Epithelial cell of esophagus (primary cell): Measurements from ENCODE around the gene RAD51B.

ENCODE experiments used
- DNase-seq: peaks from one replicate; pipeline ENCODE4 v3.0.0; 2010; ENCODE audit warnings: low read depth
- H3K4me3 ChIP-seq: 2 replicates; pipeline ENCODE4 v1.5.1; 2011; ENCODE audit warnings: mild to moderate bottlenecking, low read length, control low read depth
- CTCF ChIP-seq: IDR thresholded peaks from 2 replicates; pipeline ENCODE4 v1.5.1; 2011; ENCODE audit warnings: low read depth, mild to moderate bottlenecking, low read length, control low read depth, inconsistent platforms; ENCODE audit not compliant: insufficient read depth; ENCODE audit errors: missing control alignments

The RAD51B gene

GRCh38 chr14:68145539-68145938 is 326.0 kb downstream of the RAD51B start:
- no peak for TF ChIP-seq CTCF
- no peak overlapping the region for H3K4me3 ChIP-seq
- DNase-seq, result no peak

GRCh38 chr14:68146818-68147217 is 327.2 kb downstream of the RAD51B start:
- peak; percentile 63 for DNase-seq
- H3K4me3 ChIP-seq, result no peak overlapping the region
- no peak for TF ChIP-seq CTCF

GRCh38 chr14:68147303-68147702 is 327.7 kb downstream of the RAD51B start:
- no peak for DNase-seq
- H3K4me3 ChIP-seq, result no peak overlapping the region
- TF ChIP-seq CTCF, result no peak

- DNase-seq, result peak; percentile 74
- no peak for TF ChIP-seq CTCF
- no peak overlapping the region for H3K4me3 ChIP-seq
Measured at GRCh38 chr14:68148276-68148675, 328.7 kb downstream of the RAD51B start.

- H3K4me3 ChIP-seq, result no peak overlapping the region
- TF ChIP-seq CTCF, result no peak
- no peak for DNase-seq
Measured at GRCh38 chr14:68148763-68149162, 329.2 kb downstream of the RAD51B start.

GRCh38 chr14:68153275-68153674 is 333.7 kb downstream of the RAD51B start:
- no peak for DNase-seq
- H3K4me3 ChIP-seq, result no peak overlapping the region
- no peak for TF ChIP-seq CTCF

GRCh38 chr14:68154275-68154674 is 334.7 kb downstream of the RAD51B start:
- TF ChIP-seq CTCF, result no peak
- DNase-seq, result no peak
- H3K4me3 ChIP-seq, result no peak overlapping the region
